GM19099 (cell line): ENCODE measurements around the gene SART1.

ENCODE experiments used
- POLR2A ChIP-seq: IDR thresholded peaks from 3 replicates; pipeline ENCODE4 v1.6.1; 2011; ENCODE audit warnings: low read depth; ENCODE audit not compliant: insufficient read length; ENCODE audit errors: extremely low read depth

Gene SART1

DNA sequence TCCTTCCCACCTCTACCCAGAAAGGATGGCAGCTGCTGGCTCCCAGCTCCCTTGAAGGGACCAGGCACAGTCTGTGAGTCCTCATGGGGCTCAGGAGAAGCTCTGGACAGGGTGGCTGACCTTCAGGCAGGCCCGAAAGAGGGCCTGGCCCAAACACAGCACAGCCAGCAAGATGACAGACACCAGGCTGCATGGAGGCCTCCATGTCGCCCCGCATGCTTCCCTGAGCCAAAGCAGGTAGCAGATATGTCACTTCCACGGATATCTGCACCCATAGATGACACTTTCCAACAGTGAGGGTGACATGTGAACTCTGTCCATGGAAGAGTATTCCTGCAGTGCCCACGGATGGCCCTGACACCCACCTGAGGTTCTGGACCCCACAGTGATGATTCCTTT, 22.1 kb downstream of the SART1 start:
- TF ChIP-seq POLR2A, result no peak

DNA sequence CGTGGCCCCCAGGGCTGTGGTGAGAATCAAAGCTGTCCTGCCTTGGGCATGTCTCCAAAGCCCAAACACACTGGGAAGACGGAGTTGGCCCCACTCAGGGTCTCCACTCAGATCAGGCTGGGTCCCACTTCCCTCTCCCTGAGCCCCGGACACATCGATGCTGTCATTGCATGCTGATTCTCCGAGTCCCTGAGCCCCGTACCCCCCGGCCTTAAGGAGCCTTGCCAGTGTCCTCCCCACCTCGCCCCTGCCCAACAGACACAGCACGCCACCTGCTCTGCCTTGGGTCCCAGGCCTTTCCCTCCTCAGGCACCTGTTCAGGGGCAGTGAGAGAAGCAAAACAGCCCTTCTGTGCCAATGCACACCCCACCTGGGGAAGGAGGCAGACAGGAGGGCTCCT, 25.8 kb downstream of the SART1 start:
- TF ChIP-seq POLR2A, result no peak

DNA sequence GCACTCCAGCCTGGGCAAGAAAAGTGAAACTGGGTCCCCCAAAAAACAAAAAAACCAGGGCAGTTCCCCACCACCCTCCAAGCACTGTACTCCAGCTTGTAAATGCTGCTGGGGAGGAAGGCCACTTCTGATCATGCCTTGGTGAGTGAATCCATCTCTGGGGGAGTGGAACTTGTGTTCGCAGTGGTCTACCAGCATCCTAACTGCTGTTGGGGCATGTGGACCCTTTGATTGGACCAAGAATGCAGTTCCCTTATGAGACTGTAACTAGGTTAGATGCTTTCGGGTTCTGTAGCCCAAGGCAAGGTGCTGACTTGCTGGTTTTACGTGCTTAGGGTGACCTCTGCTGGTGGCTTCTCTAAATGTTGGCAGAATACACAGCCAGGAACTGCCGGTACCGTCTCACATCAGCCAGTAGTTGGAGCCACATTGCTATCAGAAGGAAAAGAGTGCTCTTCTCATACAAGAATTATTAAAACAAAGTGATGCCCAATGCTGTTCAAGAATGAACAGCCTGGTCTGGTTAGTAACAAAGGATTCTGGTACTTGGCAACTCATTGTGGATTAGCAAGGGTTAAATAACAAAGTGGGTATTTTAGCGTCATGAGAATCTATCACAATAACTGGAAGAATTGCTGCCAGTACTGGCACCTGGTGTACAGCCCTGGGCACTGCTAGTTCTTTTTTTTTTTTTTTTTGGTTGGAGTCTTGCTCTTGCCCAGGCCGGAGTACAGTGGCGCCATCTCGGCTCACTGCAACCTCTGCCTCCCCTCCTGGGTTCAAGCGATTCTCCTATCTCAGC, 27.5 kb downstream of the SART1 start:
- TF ChIP-seq POLR2A, result no peak

DNA sequence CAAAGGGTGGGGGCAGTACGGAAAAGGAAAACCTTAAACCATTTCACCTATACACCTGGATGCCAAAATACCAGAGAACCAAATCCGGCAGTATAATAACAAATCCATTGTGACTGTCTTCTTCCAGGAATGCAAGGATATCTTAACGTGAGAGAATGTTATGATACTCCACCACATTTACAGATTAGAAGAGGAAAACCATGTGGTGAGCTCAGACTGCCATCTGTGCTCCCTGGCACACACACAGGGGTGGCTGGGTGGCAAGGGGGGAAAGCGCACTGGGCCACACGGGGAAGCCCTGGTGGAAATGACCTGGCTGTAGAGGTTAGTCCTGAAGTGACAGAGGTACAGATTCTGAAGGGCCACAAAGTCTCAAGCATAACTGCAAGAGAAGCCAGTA, 30.5 kb downstream of the SART1 start:
- no peak for TF ChIP-seq POLR2A

DNA sequence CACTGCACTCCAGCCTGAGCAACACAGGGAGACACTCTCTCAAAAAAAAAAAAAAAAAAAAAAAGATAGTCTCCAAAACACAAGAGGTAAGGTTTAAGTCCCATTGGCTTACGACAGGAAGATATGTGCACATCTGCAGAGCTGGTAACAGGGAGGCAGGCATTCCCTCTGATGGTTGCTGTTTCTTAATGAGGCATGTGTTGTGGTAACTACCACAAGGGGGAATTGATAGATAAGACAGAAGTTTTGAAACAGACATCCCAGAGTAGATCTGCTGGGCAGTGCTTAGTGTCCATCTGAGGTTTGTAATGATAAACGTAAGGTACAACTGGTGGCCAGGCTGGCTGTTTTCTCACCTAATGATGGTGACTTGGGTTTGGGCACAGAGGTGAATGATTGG, 35.8 kb downstream of the SART1 start:
- TF ChIP-seq POLR2A, result no peak

DNA sequence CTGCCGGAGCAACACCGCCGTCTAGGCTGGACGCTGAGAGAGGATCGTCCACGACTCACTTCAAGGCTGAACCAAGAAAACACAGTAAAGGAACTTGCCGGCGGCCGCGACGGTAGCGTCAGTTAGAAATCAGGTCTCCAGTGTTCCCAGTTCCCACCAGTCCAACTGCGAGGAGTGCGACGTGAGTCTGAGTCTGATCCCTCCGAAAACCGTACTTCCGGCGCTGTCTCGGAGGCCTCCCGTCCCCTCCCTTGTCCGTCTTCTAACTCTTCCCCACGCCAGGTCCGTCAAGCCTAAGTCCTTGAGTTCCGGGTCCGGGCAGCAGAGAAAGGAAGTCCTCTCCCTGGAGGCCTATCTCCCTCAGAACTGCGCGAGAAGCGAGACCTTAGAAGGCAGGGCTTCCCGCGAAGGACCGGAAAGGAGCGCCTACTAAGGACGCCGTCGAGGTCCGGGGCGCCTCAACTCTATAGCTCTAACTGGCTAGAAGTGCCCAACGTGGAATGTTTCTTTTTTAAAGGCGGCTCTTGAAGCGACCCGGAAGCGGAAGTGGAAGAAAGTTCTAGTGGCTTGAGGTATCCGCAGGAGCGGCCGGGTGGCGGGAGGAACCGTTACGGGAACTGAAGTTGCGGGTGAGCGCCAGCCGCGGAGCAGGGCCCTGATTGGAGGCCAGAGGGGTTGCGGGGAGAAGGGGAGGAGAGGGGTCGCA, 40.6 kb downstream of the SART1 start, which contains the start of the genes BANF1 and EIF1AD:
Gene BANF1 (plus strand): TSS at position 562 of the 706 bp plus-strand sequence. CDS start 748 bp downstream, outside the sequence.
Gene EIF1AD (minus strand): TSS at position 216 of the 706 bp plus-strand sequence. CDS start 1,768 bp downstream, outside the sequence.
- TF ChIP-seq POLR2A, result peak; percentile 90

DNA sequence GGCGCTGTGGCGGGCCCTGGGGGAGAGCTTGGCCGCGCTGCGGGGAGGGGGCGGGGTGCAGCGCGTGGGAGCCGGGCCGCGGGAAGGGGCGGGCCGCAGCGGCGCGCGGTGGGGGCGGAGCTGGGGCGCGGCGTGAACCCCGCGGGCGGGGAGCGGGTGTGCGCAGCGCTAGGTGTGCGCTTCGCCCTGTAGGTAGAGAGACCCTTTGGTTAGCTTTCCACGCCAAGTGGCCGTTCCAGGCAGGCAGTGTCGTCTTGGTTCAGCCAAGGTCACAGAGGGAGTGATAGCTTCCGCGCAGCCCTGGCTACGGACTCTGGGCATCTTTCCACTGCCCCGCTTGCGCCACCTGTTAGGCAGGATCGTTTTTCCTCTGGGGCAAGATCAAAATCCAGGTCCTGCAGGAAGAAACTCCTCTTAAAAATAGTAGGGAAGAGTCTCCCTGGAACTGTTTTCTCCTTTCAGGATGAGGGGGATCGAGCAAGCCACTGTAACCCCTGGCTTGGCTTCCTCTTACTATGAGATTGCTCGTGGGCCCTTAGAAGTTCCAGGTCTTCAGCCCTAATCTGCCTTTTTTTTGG, 41.2 kb downstream of the SART1 start:
- TF ChIP-seq POLR2A, result no peak

DNA sequence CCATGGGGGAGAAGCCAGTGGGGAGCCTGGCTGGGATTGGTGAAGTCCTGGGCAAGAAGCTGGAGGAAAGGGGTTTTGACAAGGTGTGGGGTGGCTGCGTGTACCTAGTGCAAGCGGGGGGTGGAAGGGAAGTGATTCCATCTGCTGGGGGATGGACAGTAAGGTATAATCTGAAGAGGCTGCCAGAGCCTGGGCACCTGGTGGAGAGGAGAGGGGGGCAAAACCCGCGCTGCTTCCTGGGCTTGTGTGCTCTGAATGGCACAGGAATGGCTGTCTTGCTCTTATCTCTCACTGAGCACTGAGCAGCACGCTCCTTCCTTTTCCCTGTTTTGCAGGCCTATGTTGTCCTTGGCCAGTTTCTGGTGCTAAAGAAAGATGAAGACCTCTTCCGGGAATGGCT, 41.8 kb downstream of the SART1 start:
- TF ChIP-seq POLR2A, result no peak

DNA sequence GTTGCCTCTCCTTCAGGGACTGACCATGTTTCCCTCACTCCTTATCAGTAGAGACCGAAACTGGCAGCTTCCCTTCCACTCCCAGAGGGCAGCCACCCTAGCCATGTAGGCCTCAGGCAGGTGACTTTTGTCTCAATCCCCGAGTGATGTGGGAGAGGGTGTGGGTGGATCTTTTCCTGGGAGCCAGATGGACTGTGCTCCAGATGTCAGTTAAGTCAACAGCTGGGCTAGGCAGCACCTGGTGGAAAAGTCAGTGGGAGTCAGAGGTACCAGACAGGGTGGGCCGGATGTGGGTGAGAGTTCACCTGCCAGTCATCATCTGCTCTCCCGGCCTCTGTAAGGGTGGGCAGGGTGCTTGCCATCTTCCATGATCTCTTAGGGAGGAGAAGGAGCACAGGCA, 42.7 kb downstream of the SART1 start:
- no peak for TF ChIP-seq POLR2A

DNA sequence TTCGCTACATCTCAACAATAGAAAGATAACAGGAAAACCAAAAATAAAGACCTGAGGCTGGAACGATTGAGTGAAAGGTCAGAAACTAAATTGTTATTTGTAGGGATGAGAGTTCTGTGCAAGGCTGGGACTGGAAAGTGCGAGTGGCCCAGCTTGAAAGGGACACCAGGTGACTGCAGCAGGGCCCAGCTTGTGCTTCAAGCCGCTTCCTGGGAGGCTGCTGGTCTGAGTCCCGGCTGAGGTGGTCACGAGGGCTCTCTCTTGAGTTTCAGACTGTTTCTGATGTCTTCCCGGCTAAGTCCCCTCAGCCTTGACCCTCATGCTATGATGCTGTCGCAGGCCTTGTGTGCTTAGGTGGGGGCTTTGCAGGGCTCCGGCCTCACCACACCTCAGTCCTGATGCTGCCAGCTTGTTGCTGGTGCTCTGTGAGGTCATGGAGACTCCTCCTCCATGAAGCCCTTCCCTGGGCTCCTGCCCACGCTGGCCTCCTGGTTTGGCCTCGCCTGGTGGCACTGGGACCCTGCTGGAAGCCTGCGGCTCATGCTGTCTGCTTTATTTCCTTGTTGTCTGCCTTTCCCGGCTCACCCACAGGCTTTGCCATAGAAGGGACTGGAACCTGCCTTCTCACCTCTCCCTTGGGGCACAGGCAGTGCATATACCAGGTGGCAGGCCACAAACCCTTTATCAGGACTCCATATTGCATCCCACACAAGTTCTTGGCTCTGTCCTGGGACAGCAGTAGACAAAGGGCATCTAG, 44.8 kb downstream of the SART1 start:
- peak; percentile 23 for TF ChIP-seq POLR2A

DNA sequence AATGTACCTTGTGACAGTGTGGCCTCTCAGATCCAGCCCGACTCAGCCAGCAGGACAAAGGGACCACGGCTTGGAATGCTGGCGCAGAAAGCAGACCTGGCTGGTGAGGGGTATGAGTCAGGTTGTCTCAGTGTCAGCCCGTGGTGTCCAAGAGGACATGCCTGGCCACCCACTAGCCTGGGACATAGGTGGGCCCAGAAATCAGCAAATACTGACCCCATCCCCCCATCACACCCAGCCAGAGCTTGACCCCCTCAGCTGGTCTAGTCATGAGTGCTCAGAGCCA, 45.3 kb downstream of the SART1 start:
- TF ChIP-seq POLR2A, result no peak

DNA sequence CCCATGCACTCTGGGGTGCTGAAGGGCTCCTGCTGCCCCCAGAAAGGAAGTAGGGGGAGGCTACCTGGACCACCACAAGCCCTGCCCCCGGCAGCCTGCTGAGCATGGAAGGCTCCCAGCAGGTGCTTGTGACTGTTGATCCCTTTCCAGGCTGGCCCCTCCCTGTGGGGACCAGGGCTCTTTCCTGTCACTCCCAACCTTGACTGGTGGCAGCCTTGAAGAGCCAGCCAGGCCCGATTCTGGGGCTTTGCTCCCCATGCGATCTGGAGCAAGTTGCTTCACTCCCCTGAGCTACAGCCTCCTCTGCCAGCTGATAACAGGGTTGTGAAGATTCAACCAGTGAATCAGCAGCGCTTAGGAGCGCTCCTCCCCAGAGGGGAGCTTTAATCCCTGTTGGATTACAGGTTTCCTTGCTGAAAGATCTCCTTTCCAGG, 45.7 kb downstream of the SART1 start:
- no peak for TF ChIP-seq POLR2A

DNA sequence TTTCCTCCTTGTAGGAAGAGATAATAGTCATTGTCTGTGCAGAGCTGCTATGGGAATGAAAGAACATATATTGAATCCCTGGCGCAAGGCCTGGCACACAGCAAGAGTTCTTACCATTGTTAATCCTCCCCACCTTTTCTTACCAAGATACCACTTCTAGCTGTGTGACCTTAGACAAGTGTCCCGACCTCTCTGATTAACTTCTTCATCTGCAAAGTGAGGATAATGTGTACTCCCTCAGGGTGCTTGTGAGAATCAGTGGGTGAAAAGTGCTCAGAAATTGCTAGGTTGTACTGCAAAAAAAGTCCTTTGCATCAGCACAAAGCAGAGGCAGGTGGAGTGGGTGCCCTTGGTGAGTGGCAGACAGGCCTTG, 46.5 kb downstream of the SART1 start:
- TF ChIP-seq POLR2A, result no peak

DNA sequence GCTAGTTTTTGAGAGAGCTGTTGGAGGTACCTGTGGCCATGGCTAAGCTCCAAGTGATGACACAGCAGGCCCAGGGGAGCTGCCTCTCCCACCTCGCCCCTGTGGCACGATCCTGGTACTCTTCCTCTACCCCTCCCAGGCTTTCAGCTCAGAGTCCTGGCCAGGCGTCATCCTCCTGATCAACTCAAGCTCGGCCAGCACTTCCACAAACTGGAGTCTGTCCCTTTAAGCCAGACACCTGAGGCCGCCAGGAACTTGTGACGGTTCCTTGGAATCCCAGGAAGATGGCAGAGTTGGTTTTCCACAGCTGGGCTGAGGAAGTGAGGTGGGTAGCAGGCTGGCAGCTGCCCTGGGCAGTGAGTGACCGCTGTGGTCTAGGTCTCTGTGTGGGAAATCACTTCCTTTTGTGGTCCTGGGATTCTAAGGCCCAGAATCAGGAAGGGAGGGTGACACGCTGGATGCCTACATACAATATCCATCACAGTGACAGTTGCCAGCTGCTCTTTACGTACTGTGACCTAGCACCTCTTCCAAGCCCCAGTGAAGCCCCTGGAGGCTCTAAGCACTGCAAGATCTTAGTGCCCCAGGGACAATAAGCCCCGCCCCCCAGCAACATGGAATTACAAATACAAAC, 47.1 kb downstream of the SART1 start:
- no peak for TF ChIP-seq POLR2A
